ENCODE measurements around the gene RBMY1F. TPM values are rescaled to one million over a fixed set of nuclear protein-coding genes. Genes with fewer than 3 reads are reported as not detected.
"Not testable (repeated sequence)": the region's sequence is repeated elsewhere in the genome, so short reads cannot be mapped to it uniquely, and the experiment has no call there.

Gene RBMY1F
- total RNA-seq (not detected), polyA plus RNA-seq (not detected)
- long read RNA-seq, donor 1: 0 reads
- long read RNA-seq, donor 2: 0 reads
- long read RNA-seq, donor 3: 0 reads
- long read RNA-seq, donor 4: 0 reads
- long read RNA-seq, donor 5: 0 reads
- long read RNA-seq, donor 6: 0 reads
- long read RNA-seq, donor 7: 0 reads
- long read RNA-seq, donor 8: 0 reads
- long read RNA-seq, donor 9: 0 reads
- long read RNA-seq, donor 10: 0 reads

DNA sequence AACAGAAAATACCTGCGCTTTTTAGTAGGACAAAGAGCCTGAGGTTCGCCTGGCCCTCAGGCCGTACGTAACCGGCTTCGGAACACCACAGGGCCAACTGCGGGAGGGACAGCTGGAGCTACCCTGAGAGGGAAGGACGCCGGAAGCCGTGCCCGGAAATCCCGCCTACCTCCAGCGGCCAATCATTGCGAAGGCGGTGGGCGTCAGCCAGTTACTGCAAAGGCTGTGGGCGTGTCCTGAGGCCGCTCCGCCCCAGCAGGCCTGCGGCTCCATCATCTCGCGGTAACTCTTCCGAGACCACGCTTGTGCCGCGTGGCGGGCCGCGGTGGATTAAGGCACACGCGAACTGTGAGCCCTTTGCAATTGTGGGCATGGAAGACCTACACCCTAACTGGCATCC, at the start of gene RBMY1F:
TSS of gene RBMY1F (minus strand) at position 101 of the 400 bp plus-strand sequence. CDS start 1,954 bp downstream, outside the sequence.
- H3K4me1 ChIP-seq (replicated peaks in 1 of 2); H3K27ac ChIP-seq; DNase-seq; intact Hi-C loops (cut with DNase I); H3K4me3 ChIP-seq; H3K9me3 ChIP-seq (replicated peaks in 1 of 3); H3K27me3 ChIP-seq; H3K36me3 ChIP-seq (replicated peaks in 1 of 2): not testable (repeated sequence)
- WGBS, 4 donors: no CpG with 5 or more reads among the region's 31 CpGs

DNA sequence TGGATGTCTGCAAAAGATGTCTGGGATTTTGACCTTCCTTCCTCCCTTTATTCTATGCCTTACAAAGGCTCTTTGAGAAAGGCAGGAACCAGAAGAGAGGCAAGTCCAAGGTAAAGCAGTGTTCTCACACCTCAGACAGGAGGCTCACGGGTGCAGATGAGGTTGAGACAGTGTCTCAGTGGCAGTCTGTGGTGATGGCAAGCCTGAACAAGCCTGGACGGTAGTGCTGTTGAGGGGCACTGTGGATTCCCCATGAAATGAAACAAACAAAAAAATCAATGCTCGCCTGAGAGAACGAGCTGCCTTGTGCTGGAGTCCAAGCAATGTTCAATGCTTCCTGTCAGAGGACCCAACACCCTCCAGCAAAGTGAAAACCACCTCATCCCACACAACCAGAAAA, 31.6 kb downstream of the RBMY1F start:
- H3K36me3 ChIP-seq (replicated peaks in 1 of 2); H3K27ac ChIP-seq; H3K27me3 ChIP-seq; H3K4me1 ChIP-seq (replicated peaks in 1 of 2); DNase-seq; H3K9me3 ChIP-seq (replicated peaks in 1 of 3); intact Hi-C loops (cut with DNase I); H3K4me3 ChIP-seq: not testable (repeated sequence)
- WGBS, 4 donors: no CpG with 5 or more reads among the region's 4 CpGs

DNA sequence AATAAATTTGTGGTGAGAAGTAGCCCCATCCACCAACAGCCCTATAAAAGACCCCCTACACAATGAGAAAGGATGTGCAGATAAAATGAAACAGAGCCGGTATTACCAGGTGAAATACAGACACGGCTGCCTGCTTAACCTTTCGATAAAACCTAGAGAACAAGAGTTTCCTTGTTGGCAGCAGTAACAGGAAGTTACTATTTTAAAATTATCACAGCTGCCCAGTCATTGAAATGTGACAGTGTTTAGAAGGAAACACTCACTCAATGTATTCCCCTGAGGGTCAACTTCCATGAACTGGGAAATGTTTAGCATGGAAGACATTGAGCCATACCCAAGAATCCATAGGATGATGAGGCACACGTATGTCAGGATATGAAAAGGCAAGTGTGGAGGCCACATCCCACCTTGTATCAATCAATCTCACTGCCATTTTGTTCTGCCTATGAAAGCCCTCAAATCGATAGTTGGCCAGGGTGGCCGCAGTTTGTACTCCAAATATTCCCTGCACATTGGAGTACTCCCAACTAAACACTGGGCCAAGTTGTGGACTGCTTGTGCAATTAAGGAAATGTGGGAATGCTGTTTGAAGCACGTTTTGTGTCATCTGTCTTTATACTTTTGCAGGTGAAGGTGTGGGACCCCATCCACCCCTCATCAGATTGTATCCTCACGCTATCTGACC, 41.6 kb downstream of the RBMY1F start:
- H3K36me3 ChIP-seq (replicated peaks in 1 of 2); DNase-seq; H3K27me3 ChIP-seq; H3K27ac ChIP-seq; intact Hi-C loops (cut with DNase I); H3K4me1 ChIP-seq (replicated peaks in 1 of 2); H3K9me3 ChIP-seq (replicated peaks in 1 of 3); H3K4me3 ChIP-seq: not testable (repeated sequence)
- WGBS, 4 donors: no CpG with 5 or more reads among the region's 8 CpGs

GRCh38 chrY:22134719-22135118, 48.0 kb downstream of the RBMY1F start:
- intact Hi-C loops (cut with DNase I): not testable (repeated sequence)

GRCh38 chrY:22130494-22130893, 52.2 kb downstream of the RBMY1F start:
- intact Hi-C loops (cut with DNase I); H3K4me3 ChIP-seq; H3K27ac ChIP-seq; H3K4me1 ChIP-seq (replicated peaks in 1 of 2); DNase-seq; H3K36me3 ChIP-seq (replicated peaks in 1 of 2); H3K27me3 ChIP-seq; H3K9me3 ChIP-seq (replicated peaks in 1 of 3): not testable (repeated sequence)
- no CpG with 5 or more reads among the region's 8 CpGs for WGBS, 4 donors

More at GRCh38 chrY:22134719-22135118, 48.0 kb downstream of the RBMY1F start:
- not testable (repeated sequence) for H3K9me3 ChIP-seq (replicated peaks in 1 of 3); H3K27me3 ChIP-seq; H3K36me3 ChIP-seq (replicated peaks in 1 of 2); DNase-seq; H3K4me1 ChIP-seq (replicated peaks in 1 of 2); H3K4me3 ChIP-seq; H3K27ac ChIP-seq
- WGBS, 4 donors: no CpG with 5 or more reads among the region's 3 CpGs

Other genes with a start within 250 kb of the RBMY1F start
- gene RBMY1J, start 220.5 kb upstream of the RBMY1F start, total RNA-seq: not detected
- gene RBMY1J, start 220.5 kb upstream of the RBMY1F start, polyA plus RNA-seq: not detected

All from adrenal gland (tissue), 19 donors.